ENCODE data around the gene PTPRO. TPM values are rescaled to one million over a fixed set of nuclear protein-coding genes. Genes with fewer than 3 reads are reported as not detected.

PTPRO gene
- total RNA-seq, 1 experiment from 2014 or later: 2.8 TPM

DNA sequence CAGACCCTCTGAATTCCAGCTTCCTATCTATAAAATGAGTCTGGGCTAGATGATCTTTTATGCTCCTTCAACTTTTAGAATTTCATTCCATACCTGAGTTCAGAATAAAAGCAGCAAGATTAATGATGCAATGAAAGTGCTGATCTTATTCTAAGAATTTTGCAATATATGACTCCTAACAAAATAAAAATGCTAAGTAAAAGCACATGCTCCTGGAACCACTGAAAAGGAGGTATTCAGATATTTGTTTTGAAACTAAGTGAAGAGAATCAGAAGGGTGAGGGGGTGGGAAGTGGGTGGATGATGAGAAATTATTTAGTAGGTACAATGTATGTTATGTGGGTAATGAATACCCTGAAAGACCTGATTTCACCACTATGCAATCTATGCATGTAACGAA is 216.6 kb downstream of the PTPRO start:
- ChIA-PET POLR2A (ENCODE audit: low non-redundant PET) (no interaction called here), CTCF (no interaction called here)
- intact Hi-C loops (cut with micrococcal nuclease; ENCODE audit: unreplicated experiment): no loop called here
- H3K9me3 ChIP-seq (ENCODE audit: low read depth, low read length, poor library complexity, severe bottlenecking): no peaks in the 10 kb centered on the region
- H3K4me3 ChIP-seq (ENCODE audit: low read depth, low read length, poor library complexity, severe bottlenecking): no peak overlapping the region
- no peaks in the 10 kb centered on the region for H3K36me3 ChIP-seq (ENCODE audit: insufficient read depth, low read length, poor library complexity, severe bottlenecking)
- no peak for TF ChIP-seq EZH2 (IDR thresholded peaks at IDR 0.05; ENCODE audit: borderline replicate concordance, low read depth, low read length, poor library complexity, severe bottlenecking)
- TF ChIP-seq, protein P1, sequence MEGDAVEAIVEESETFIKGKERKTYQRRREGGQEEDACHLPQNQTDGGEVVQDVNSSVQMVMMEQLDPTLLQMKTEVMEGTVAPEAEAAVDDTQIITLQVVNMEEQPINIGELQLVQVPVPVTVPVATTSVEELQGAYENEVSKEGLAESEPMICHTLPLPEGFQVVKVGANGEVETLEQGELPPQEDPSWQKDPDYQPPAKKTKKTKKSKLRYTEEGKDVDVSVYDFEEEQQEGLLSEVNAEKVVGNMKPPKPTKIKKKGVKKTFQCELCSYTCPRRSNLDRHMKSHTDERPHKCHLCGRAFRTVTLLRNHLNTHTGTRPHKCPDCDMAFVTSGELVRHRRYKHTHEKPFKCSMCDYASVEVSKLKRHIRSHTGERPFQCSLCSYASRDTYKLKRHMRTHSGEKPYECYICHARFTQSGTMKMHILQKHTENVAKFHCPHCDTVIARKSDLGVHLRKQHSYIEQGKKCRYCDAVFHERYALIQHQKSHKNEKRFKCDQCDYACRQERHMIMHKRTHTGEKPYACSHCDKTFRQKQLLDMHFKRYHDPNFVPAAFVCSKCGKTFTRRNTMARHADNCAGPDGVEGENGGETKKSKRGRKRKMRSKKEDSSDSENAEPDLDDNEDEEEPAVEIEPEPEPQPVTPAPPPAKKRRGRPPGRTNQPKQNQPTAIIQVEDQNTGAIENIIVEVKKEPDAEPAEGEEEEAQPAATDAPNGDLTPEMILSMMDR (conservative IDR thresholded peaks at IDR 0.05; ENCODE audit: low read depth, low read length): no peak
- no peak for DNase-seq (ENCODE audit: low spot score)
- no peaks in the 10 kb centered on the region for H3K4me1 ChIP-seq (ENCODE audit: insufficient read depth, low read length, poor library complexity, severe bottlenecking)
- no TSS peak for BruUV-seq (replicated peaks)
- no peaks in the 10 kb centered on the region for H3K27me3 ChIP-seq (replicated peaks; ENCODE audit: insufficient read depth, low read depth, low read length, poor library complexity)
- H3K27ac ChIP-seq (ENCODE audit: low read depth, low read length, poor library complexity, severe bottlenecking): no peak overlapping the region

DNA sequence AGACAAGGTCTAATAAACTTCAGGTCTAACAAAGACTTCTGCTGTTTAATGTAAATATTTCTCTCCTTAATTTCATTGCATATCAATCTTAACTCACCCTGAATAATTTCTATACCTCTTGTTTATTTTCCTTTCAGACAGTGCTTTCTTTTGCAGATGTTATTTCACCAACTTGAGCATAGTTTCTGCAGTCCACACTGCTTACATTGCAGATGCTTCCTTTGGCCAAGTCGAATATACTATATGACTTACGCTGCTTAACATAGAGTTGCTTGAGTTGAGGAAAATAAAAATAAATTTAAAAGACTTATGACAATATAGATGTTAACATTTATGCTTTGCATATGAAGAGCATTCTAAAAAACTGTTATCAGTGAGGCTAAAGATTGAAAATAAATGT is 217.7 kb downstream of the PTPRO start:
- no peaks in the 10 kb centered on the region for H3K9me3 ChIP-seq (ENCODE audit: low read depth, low read length, poor library complexity, severe bottlenecking)
- no peak overlapping the region for H3K4me3 ChIP-seq (ENCODE audit: low read depth, low read length, poor library complexity, severe bottlenecking)
- H3K4me1 ChIP-seq (ENCODE audit: insufficient read depth, low read length, poor library complexity, severe bottlenecking): no peaks in the 10 kb centered on the region
- POLR2A ChIA-PET (ENCODE audit: low non-redundant PET): no interaction called here
- BruUV-seq (replicated peaks): no TSS peak
- no peak overlapping the region for H3K27ac ChIP-seq (ENCODE audit: low read depth, low read length, poor library complexity, severe bottlenecking)
- no peak for TF ChIP-seq EZH2 (IDR thresholded peaks at IDR 0.05; ENCODE audit: borderline replicate concordance, low read depth, low read length, poor library complexity, severe bottlenecking)
- TF ChIP-seq, protein P1 (conservative IDR thresholded peaks at IDR 0.05; ENCODE audit: low read depth, low read length): no peak
- CTCF ChIA-PET: no interaction called here
- intact Hi-C loops (cut with micrococcal nuclease; ENCODE audit: unreplicated experiment): no loop called here
- H3K27me3 ChIP-seq (replicated peaks; ENCODE audit: insufficient read depth, low read depth, low read length, poor library complexity): no peaks in the 10 kb centered on the region
- no peak for DNase-seq (ENCODE audit: low spot score)
- H3K36me3 ChIP-seq (ENCODE audit: insufficient read depth, low read length, poor library complexity, severe bottlenecking): no peaks in the 10 kb centered on the region

DNA sequence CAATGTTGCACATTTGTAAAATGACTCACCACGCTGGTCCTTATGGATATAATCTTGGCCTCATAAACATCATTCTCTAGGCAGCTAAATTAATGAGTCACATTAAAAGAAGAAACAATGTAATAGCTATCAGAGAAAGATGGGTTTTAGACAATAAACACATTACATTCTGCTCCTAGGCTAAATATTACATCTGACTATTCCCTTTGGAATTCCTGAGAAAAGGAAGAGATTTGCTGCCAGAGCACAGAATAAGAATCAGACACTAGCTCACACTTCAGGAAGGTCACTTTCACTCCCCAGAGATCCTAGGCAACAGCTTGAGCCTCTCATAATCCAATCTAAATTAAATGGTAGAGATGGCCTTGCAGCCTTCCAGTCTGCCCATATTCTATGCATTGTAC is 218.2 kb downstream of the PTPRO start:
- ChIA-PET POLR2A (ENCODE audit: low non-redundant PET) (no interaction called here), CTCF (no interaction called here)
- intact Hi-C loops (cut with micrococcal nuclease; ENCODE audit: unreplicated experiment): no loop called here
- no peak for DNase-seq (ENCODE audit: low spot score)
- BruUV-seq (replicated peaks): no TSS peak
- no peaks in the 10 kb centered on the region for H3K4me1 ChIP-seq (ENCODE audit: insufficient read depth, low read length, poor library complexity, severe bottlenecking)
- H3K27me3 ChIP-seq (replicated peaks; ENCODE audit: insufficient read depth, low read depth, low read length, poor library complexity): no peaks in the 10 kb centered on the region
- H3K27ac ChIP-seq (ENCODE audit: low read depth, low read length, poor library complexity, severe bottlenecking): no peak overlapping the region
- no peak overlapping the region for H3K4me3 ChIP-seq (ENCODE audit: low read depth, low read length, poor library complexity, severe bottlenecking)
- H3K9me3 ChIP-seq (ENCODE audit: low read depth, low read length, poor library complexity, severe bottlenecking): no peaks in the 10 kb centered on the region
- no peaks in the 10 kb centered on the region for H3K36me3 ChIP-seq (ENCODE audit: insufficient read depth, low read length, poor library complexity, severe bottlenecking)
- TF ChIP-seq EZH2 (IDR thresholded peaks at IDR 0.05; ENCODE audit: borderline replicate concordance, low read depth, low read length, poor library complexity, severe bottlenecking): no peak
- TF ChIP-seq, protein P1 (conservative IDR thresholded peaks at IDR 0.05; ENCODE audit: low read depth, low read length): no peak

Data from A673 (cell line).